ENCODE results near the gene UBXN4.
A peak's percentile ranks its signal among the peaks of the same experiment; 100 is the strongest.

UBXN4 gene

DNA sequence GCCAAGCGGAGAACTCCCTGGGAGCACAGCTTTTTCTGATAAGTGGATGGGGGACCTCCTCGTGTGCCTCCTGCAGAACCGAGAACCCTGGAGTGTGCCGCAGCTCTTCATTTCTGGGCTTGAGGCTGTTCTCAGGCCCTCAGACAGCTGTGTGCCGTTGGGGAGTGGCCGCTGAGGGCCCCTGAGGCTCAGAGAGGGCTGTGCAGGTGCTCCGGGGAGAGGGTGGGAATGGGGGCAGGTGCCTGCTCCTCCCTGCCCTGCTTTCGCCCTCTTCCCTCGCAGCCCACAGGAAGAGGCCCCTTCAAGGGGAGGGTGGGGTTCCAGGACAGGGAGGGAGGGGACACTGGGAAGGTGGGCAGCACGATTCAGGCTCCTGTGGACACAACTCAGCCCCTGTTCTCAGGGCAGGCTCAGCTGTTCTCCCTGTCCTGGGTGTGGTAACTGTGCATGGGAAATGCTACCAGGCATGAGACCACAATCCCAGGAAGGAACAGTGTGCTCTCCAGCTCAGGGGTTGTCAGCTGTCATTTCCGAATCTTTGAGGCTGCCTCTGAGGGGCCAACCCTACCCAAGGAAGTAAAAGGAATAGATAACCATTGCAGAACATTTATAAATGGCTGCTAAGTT lies 84.0 kb downstream of the UBXN4 start:
- Histone ChIP-seq H3K4me1 (ENCODE audit: insufficient read depth, low read length, poor library complexity, severe bottlenecking) (peaks cover 23% of the 10 kb centered on the region), H3K27me3 (ENCODE audit: insufficient read depth, low read length, poor library complexity, severe bottlenecking) (no peaks in the 10 kb centered on the region), H3K9me2 (replicated peaks; ENCODE audit: low read depth, low read length) (no peaks in the 10 kb centered on the region), H3K9ac (ENCODE audit: low read depth, low read length, poor library complexity, severe bottlenecking) (no peak overlapping the region), H3F3A (ENCODE audit: low read depth) (0 out of 2 replicates have a peak, but pooled peaks cover under 1% of the 10 kb centered on the region), H3K4me2 (ENCODE audit: low read depth, low read length, poor library complexity, severe bottlenecking) (peak overlapping the region; percentile 1), H2AFZ (ENCODE audit: low read length) (no peak overlapping the region), H3K79me2 (ENCODE audit: insufficient read depth, low read length) (peaks cover 13% of the 10 kb centered on the region; the same call in 1 of the 2 replicates), H4K20me1 (ENCODE audit: insufficient read depth, low read length, poor library complexity, severe bottlenecking) (no peaks in the 10 kb centered on the region), H3K9me3 (ENCODE audit: insufficient read depth, low read depth, low read length) (peaks cover 15% of the 10 kb centered on the region; the same call in 1 of the 2 replicates), H3K4me3 (ENCODE audit: low read length, poor library complexity, severe bottlenecking) (no peak overlapping the region), H3K36me3 (ENCODE audit: insufficient read depth, low read length) (no peaks in the 10 kb centered on the region)
- no peak for TF ChIP-seq EZH2phosphoT487 (IDR thresholded peaks at IDR 0.05; ENCODE audit: borderline replicate concordance)
- TF ChIP-seq, protein P1, sequence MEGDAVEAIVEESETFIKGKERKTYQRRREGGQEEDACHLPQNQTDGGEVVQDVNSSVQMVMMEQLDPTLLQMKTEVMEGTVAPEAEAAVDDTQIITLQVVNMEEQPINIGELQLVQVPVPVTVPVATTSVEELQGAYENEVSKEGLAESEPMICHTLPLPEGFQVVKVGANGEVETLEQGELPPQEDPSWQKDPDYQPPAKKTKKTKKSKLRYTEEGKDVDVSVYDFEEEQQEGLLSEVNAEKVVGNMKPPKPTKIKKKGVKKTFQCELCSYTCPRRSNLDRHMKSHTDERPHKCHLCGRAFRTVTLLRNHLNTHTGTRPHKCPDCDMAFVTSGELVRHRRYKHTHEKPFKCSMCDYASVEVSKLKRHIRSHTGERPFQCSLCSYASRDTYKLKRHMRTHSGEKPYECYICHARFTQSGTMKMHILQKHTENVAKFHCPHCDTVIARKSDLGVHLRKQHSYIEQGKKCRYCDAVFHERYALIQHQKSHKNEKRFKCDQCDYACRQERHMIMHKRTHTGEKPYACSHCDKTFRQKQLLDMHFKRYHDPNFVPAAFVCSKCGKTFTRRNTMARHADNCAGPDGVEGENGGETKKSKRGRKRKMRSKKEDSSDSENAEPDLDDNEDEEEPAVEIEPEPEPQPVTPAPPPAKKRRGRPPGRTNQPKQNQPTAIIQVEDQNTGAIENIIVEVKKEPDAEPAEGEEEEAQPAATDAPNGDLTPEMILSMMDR (conservative IDR thresholded peaks at IDR 0.05; ENCODE audit: low read length), result no peak

DNA sequence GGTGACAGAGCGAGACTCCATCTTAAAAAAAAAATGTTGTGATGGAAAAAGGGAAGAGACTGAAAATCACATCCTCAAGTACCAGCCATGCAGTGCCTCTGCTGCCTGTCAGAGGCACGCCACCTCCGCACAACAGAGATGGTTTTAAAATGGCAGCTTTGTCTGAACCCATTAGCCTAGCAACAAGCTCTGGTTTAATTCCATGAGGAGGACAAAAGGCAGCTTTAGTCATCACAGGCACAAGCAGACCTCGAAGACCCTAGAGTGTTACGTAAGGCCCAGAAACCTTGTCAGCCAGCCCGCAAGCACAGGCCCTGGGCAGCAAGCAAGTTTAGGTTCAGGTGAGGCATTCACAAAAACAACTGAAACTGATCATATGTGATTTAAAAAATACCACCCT lies 84.9 kb downstream of the UBXN4 start:
- H2AFZ ChIP-seq (ENCODE audit: low read length), result no peak overlapping the region
- no peaks in the 10 kb centered on the region for H3K36me3 ChIP-seq (ENCODE audit: insufficient read depth, low read length)
- H3F3A ChIP-seq (ENCODE audit: low read depth), result no peaks in the 10 kb centered on the region
- H3K9me3 ChIP-seq (ENCODE audit: insufficient read depth, low read depth, low read length), result peaks cover 15% of the 10 kb centered on the region; the same call in 1 of the 2 replicates
- H3K9me2 ChIP-seq (replicated peaks; ENCODE audit: low read depth, low read length), result no peaks in the 10 kb centered on the region
- no peaks in the 10 kb centered on the region for H4K20me1 ChIP-seq (ENCODE audit: insufficient read depth, low read length, poor library complexity, severe bottlenecking)
- H3K4me2 ChIP-seq (ENCODE audit: low read depth, low read length, poor library complexity, severe bottlenecking), result no peak overlapping the region
- H3K27me3 ChIP-seq (ENCODE audit: insufficient read depth, low read length, poor library complexity, severe bottlenecking), result no peaks in the 10 kb centered on the region
- peaks cover 17% of the 10 kb centered on the region for H3K4me1 ChIP-seq (ENCODE audit: insufficient read depth, low read length, poor library complexity, severe bottlenecking)
- H3K79me2 ChIP-seq (ENCODE audit: insufficient read depth, low read length), result peaks cover 7% of the 10 kb centered on the region; the same call in 1 of the 2 replicates
- no peak overlapping the region for H3K9ac ChIP-seq (ENCODE audit: low read depth, low read length, poor library complexity, severe bottlenecking)
- no peak overlapping the region for H3K4me3 ChIP-seq (ENCODE audit: low read length, poor library complexity, severe bottlenecking)
- TF ChIP-seq EZH2phosphoT487 (IDR thresholded peaks at IDR 0.05; ENCODE audit: borderline replicate concordance), result no peak
- TF ChIP-seq, protein P1 (conservative IDR thresholded peaks at IDR 0.05; ENCODE audit: low read length), result no peak

DNA sequence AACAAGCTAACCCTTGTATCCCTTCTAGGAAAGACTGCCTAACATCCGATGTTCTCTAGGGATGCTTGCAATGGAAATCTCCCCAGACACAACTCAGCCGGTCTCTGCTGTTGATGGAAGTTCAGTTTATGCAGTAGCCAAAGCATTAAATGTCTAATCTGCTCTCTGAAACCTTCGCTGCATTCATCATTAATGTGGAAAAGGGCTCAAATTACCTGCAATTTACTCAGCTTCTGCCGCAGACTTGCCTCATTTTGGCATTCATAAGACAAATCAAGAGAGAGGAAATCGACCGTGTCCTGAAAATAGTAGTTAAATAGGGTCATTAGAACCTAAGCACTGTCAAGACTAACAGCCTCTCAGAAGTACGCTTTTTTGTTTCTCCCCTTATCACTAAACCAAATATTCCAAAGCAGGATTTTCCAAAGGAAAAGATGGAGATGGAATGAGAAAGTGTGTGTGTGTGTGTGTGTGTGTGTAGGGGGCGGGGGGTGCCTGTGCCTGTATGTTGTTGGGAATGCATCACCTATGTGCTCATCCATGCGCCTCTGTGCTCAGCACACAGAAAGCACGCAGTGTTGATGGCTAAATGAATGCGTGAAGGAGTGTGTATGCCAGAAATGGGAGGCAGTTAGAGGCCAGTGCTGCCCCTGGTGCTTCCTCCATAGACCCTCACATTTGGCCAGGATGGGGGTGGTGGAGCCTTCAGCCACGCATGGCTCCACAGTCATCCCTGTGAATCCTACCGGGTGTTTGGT lies 87.9 kb downstream of the UBXN4 start:
- no peaks in the 10 kb centered on the region for H3K36me3 ChIP-seq (ENCODE audit: insufficient read depth, low read length)
- H3K4me2 ChIP-seq (ENCODE audit: low read depth, low read length, poor library complexity, severe bottlenecking), result no peak overlapping the region
- H3K9me2 ChIP-seq (replicated peaks; ENCODE audit: low read depth, low read length), result no peaks in the 10 kb centered on the region
- H3K9me3 ChIP-seq (ENCODE audit: insufficient read depth, low read depth, low read length), result no peaks in the 10 kb centered on the region
- no peak overlapping the region for H3K4me3 ChIP-seq (ENCODE audit: low read length, poor library complexity, severe bottlenecking)
- TF ChIP-seq, protein P1 (conservative IDR thresholded peaks at IDR 0.05; ENCODE audit: low read length), result no peak
- TF ChIP-seq EZH2phosphoT487 (IDR thresholded peaks at IDR 0.05; ENCODE audit: borderline replicate concordance), result no peak
- no peak overlapping the region for H3K9ac ChIP-seq (ENCODE audit: low read depth, low read length, poor library complexity, severe bottlenecking)
- no peaks in the 10 kb centered on the region for H3F3A ChIP-seq (ENCODE audit: low read depth)
- H2AFZ ChIP-seq (ENCODE audit: low read length), result no peak overlapping the region
- no peaks in the 10 kb centered on the region for H4K20me1 ChIP-seq (ENCODE audit: insufficient read depth, low read length, poor library complexity, severe bottlenecking)
- H3K79me2 ChIP-seq (ENCODE audit: insufficient read depth, low read length), result no peaks in the 10 kb centered on the region
- H3K4me1 ChIP-seq (ENCODE audit: insufficient read depth, low read length, poor library complexity, severe bottlenecking), result peaks cover 8% of the 10 kb centered on the region
- H3K27me3 ChIP-seq (ENCODE audit: insufficient read depth, low read length, poor library complexity, severe bottlenecking), result no peaks in the 10 kb centered on the region

All from Loucy (cell line).